Spleen (tissue), 11 donors: ENCODE measurements around the gene ZSWIM7. TPM values are rescaled to one million over a fixed set of nuclear protein-coding genes. Genes with fewer than 3 reads are reported as not detected.

ENCODE experiments used
- DNase-seq: peaks from one replicate; pipeline ENCODE4 v3.0.0-alpha.2; 2020
- H3K27ac ChIP-seq, 8 donors: fragments of 200-600 bp; sonication (generic) in 7 of 8; 1 replicate in 4 of 8; 2 replicates in 4 of 8; pipeline versions ENCODE4 v1.5.0 to v1.8.0; 2016 to 2021; ENCODE audit warnings: inconsistent platforms in 4 of 8, mild to moderate bottlenecking in 4 of 8, moderate library complexity in 1 of 8
- H3K27me3 ChIP-seq, 7 donors: fragments of 200-600 bp; sonication (generic) in 6 of 7; replicated peaks in 1 of 7; 1 replicate in 4 of 7; 2 replicates in 3 of 7; pipeline versions ENCODE4 v1.5.0 to v1.8.0; 2016 to 2021; ENCODE audit warnings: inconsistent platforms in 3 of 7, mild to moderate bottlenecking in 1 of 7
- H3K36me3 ChIP-seq, 6 donors: fragments of 200-600 bp; sonication (generic) in 5 of 6; 1 replicate in 4 of 6; 2 replicates in 2 of 6; pipeline versions ENCODE4 v1.5.0 to v1.8.0; 2016 to 2021; ENCODE audit warnings: inconsistent platforms in 2 of 6
- H3K4me1 ChIP-seq, 6 donors: fragments of 200-600 bp; sonication (generic) in 5 of 6; 1 replicate in 3 of 6; 2 replicates in 3 of 6; pipeline versions ENCODE4 v1.5.0 to v1.8.0; 2016 to 2021; ENCODE audit warnings: inconsistent platforms in 3 of 6
- H3K4me3 ChIP-seq, 8 donors: fragments of 200-600 bp; sonication (generic) in 7 of 8; 1 replicate in 4 of 8; 2 replicates in 4 of 8; pipeline versions ENCODE4 v1.5.0 to v1.8.0; 2016 to 2021; ENCODE audit warnings: inconsistent platforms in 4 of 8, mild to moderate bottlenecking in 4 of 8, moderate library complexity in 2 of 8
- H3K9me3 ChIP-seq, 8 donors: fragments of 200-600 bp; sonication (generic) in 7 of 8; 1 replicate in 4 of 8; 2 replicates in 4 of 8; pipeline versions ENCODE4 v1.5.0 to v1.8.0; 2016 to 2021; ENCODE audit warnings: inconsistent platforms in 4 of 8
- POLR2A ChIP-seq, 3 donors: fragments of 450-650 bp; IDR thresholded peaks; one replicate each; pipeline ENCODE4 v1.5.1; 2017; ENCODE audit warnings: antibody characterized with exemption in 3 of 3, mild to moderate bottlenecking in 1 of 3
- POLR2AphosphoS5 ChIP-seq, 3 donors: sonication (generic); formaldehyde crosslinking; IDR thresholded peaks; one replicate each; pipeline ENCODE4 v1.5.1; 2017; ENCODE audit warnings: antibody characterized with exemption in 3 of 3
- WGBS, 5 donors: extraction: QIAGEN DNeasy Blood & Tissue Kit in 3 of 5; methylation state at CpG; one replicate each; pipeline versions ENCODE4 v1.1.5 to v1.1.7; 2013 to 2018; 5-methylcytosine and 5-hydroxymethylcytosine counted together
- intact Hi-C: fragments of 100-400 bp; cut with DNase I; formaldehyde crosslinking; loops from one replicate; pipeline ENCODE4 v1.15.0; 2023; ENCODE audit warnings: low total_unique reads
- polyA plus RNA-seq, 3 donors: library from polyadenylated mRNA; stranded (reverse); fragments of 200-250 nt; gene quantifications; one replicate each; pipeline ENCODE4 v1.2.1, GENCODE V29; 2013
- total RNA-seq, 7 donors: library from RNA; depleted of rRNA in 3 of 7; stranded (reverse); fragments of >200 nt in 3 of 7; fragmentation: NEBNext Ultra II Directional in 4 of 7; extraction: Animal tissue kit (Norgen Biotek cat#: 25700) in 4 of 7; gene quantifications; one replicate each; pipeline versions ENCODE4 v1.1.0 to v1.2.1, GENCODE V29; 2016 to 2021
- TF ChIP-seq, protein P1 (sequence below), 11 experiments: fragments of 200-600 bp in 7 of 11; fragments of 450-650 bp in 4 of 11; sonication (generic) in 4 of 11; IDR thresholded peaks in 8 of 11; conservative IDR thresholded peaks in 3 of 11; 1 replicate in 7 of 11; 2 replicates in 4 of 11; pipeline versions ENCODE4 v1.4.0 to v1.8.0; 2016 to 2021; ENCODE audit warnings: antibody characterized with exemption in 11 of 11, inconsistent platforms in 4 of 11, mild to moderate bottlenecking in 1 of 11
- donor health status: healthy with polysubstance abuse.
- donor health status: DM: no; HTN: no; CAD: no; lungs with moderate emphysema.
- donor health status: DM: no; HTN: no; CAD: no.
- donor health status: Bipolar disorder and iron deficiency.
- donor health status: healthy.
- donor health status: DM: no; HTN: no; CAD: no.
- donor health status: DM: yes; HTN: yes; CAD: no.

ZSWIM7 gene
- total and polyA plus RNA-seq, 10 donors, result 13.4 to 47.6 (median 25.3) TPM

DNA sequence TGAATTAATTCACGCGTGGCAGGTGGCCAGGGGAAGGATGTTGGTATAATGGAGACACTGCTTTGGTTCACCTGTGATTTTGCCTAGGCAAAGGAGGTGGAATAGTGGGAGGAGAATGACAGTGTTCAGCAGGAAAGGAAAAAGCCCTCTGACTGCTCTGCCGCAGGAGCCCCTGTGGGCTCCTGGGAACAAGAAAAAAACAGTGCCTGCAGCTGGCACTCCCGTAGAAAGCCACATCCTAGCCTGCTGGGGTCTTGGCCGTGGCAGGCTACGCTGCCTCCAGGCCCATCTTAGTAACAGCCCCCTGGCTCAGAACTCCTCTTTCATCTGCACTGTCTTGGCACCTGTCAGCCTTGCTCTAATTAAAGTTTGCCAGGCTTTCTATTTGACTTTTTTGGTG is 34.0 kb downstream of the ZSWIM7 start:
- TF ChIP-seq, protein P1, sequence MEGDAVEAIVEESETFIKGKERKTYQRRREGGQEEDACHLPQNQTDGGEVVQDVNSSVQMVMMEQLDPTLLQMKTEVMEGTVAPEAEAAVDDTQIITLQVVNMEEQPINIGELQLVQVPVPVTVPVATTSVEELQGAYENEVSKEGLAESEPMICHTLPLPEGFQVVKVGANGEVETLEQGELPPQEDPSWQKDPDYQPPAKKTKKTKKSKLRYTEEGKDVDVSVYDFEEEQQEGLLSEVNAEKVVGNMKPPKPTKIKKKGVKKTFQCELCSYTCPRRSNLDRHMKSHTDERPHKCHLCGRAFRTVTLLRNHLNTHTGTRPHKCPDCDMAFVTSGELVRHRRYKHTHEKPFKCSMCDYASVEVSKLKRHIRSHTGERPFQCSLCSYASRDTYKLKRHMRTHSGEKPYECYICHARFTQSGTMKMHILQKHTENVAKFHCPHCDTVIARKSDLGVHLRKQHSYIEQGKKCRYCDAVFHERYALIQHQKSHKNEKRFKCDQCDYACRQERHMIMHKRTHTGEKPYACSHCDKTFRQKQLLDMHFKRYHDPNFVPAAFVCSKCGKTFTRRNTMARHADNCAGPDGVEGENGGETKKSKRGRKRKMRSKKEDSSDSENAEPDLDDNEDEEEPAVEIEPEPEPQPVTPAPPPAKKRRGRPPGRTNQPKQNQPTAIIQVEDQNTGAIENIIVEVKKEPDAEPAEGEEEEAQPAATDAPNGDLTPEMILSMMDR (IDR thresholded peaks at IDR 0.05 in 8 of 11, conservative IDR thresholded peaks at IDR 0.05 in 3 of 11), result no peak
- TF ChIP-seq POLR2AphosphoS5 (IDR thresholded peaks at IDR 0.05) (no peak), POLR2A (IDR thresholded peaks at IDR 0.05) (no peak)
- Histone ChIP-seq H3K27me3 (peaks cover 0 to 21% (median 0%) of the 10 kb centered on the region in 7 donors), H3K9me3 (no peaks in the 10 kb centered on the region), H3K4me1 (peaks cover 0 to 23% (median 13%) of the 10 kb centered on the region in 6 donors), H3K4me3 (no peak overlapping the region), H3K27ac (no peak overlapping the region), H3K36me3 (no peaks in the 10 kb centered on the region)
- intact Hi-C loops, result no loop called here
- 36 to 69% (median 51%) methylated on average over 6 of the region's 6 CpGs for WGBS, 5 donors
- no peak for DNase-seq

DNA sequence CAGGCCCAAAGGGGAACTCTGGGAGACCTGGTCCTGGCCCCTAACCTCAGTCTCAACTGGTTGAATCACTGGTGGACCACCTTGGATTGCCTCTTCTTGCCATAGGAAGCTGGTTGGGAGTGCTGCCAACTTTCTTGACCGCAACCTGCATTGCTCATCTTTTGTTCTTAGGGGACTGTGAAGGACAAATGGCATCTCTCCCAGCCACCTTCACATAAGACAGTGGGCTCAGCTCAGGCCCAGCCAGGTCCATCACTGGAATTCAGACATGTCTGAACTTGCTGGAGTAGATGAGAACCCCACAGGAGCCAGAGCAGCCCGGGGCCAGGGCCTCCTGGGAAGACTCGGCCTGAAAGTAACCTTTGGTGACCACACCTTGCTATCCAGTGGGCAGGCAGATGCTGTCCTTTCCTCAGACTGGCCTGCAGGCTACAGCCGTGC is 35.8 kb downstream of the ZSWIM7 start:
- no peak for TF ChIP-seq POLR2AphosphoS5 (IDR thresholded peaks at IDR 0.05)
- TF ChIP-seq, protein P1 (IDR thresholded peaks at IDR 0.05 in 8 of 11, conservative IDR thresholded peaks at IDR 0.05 in 3 of 11), result no peak
- TF ChIP-seq POLR2A (IDR thresholded peaks at IDR 0.05), result no peak
- Histone ChIP-seq H3K9me3 (no peaks in the 10 kb centered on the region), H3K27me3 (peaks cover 0 to 21% (median 0%) of the 10 kb centered on the region in 7 donors), H3K4me3 (no peak overlapping the region), H3K4me1 (peaks cover 0 to 35% (median 16%) of the 10 kb centered on the region in 6 donors), H3K36me3 (no peaks in the 10 kb centered on the region), H3K27ac (no peak overlapping the region)
- no peak for DNase-seq
- intact Hi-C loops, result no loop called here
- 81 to 91% (median 87%) methylated on average over 4 of the region's 4 CpGs for WGBS, 5 donors

- DNase-seq, result peak; percentile 23
- peaks cover 0 to 28% (median 14%) of the 10 kb centered on the region in 6 donors for H3K4me1 ChIP-seq
- intact Hi-C loops, result no loop called here
- H3K9me3 ChIP-seq, result no peaks in the 10 kb centered on the region
- no peak overlapping the region for H3K4me3 ChIP-seq
- H3K36me3 ChIP-seq, result no peaks in the 10 kb centered on the region
- TF ChIP-seq, protein P1 (IDR thresholded peaks at IDR 0.05 in 8 of 11, conservative IDR thresholded peaks at IDR 0.05 in 3 of 11), result no peak
- TF ChIP-seq POLR2AphosphoS5 (IDR thresholded peaks at IDR 0.05) (no peak), POLR2A (IDR thresholded peaks at IDR 0.05) (no peak)
- WGBS, 5 donors, result 58 to 91% (median 72%) methylated on average over 4 of the region's 4 CpGs
- H3K27ac ChIP-seq, result peak overlapping the region in 1 of 8 donors; percentile 33
- no peaks in the 10 kb centered on the region for H3K27me3 ChIP-seq
Observed at GRCh38 chr17:15958484-15958854, 41.0 kb downstream of the ZSWIM7 start.

DNA sequence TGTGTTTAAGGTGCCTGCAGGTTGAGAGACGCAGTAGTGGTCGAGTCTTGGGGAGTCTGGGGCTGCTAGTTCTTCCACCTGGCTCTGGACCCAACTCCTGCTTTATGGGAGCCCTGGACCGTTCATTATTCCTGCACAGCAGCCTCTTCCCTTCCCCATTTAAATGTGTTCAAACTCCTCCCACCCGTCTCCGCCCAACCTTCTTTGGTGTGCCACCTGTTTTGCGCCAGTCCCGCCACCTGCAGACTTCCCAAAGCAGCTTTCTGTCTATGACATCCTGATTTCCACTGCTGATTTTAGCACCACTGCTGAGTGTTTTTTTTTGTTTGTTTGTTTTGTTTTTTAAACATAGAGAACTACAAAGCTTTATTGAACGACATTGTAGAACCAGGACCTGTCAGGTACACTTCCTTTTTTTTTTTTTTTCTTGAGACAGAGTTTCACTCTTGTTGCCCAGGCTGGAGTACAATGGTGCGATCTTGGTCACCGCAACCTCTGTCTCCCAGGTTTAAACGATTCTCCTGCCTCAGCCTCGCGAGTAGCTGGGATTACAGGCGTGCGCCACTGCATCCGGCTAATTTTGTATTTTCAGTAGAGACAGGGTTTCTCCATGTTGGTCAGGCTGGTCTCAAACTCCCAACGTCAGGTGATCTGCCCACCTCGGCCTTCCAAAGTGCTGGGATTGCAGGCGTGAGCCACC is 41.7 kb downstream of the ZSWIM7 start:
- peak; percentile 31 for DNase-seq
- WGBS, 5 donors, result 89 to 95% (median 93%) methylated on average over 17 to 18 of the region's 19 CpGs
- Histone ChIP-seq H3K36me3 (no peaks in the 10 kb centered on the region), H3K9me3 (no peaks in the 10 kb centered on the region), H3K4me1 (peaks cover 0 to 28% (median 14%) of the 10 kb centered on the region in 6 donors), H3K4me3 (no peak overlapping the region), H3K27me3 (no peaks in the 10 kb centered on the region), H3K27ac (no peak overlapping the region)
- intact Hi-C loops, result no loop called here
- TF ChIP-seq, protein P1 (IDR thresholded peaks at IDR 0.05 in 8 of 11, conservative IDR thresholded peaks at IDR 0.05 in 3 of 11), result no peak
- TF ChIP-seq POLR2AphosphoS5 (IDR thresholded peaks at IDR 0.05), result no peak
- TF ChIP-seq POLR2A (IDR thresholded peaks at IDR 0.05), result no peak
